HG02981 (cell line): ENCODE measurements around the gene ZPLD1.

Experiments used
- ATAC-seq: cut with Tn5 transposase; IDR thresholded peaks from one replicate; pipeline ENCODE4 v1.9.1; 2021; ENCODE audit warnings: mild to moderate bottlenecking, moderate library complexity; ENCODE audit not compliant: unreplicated experiment

The ZPLD1 gene

DNA sequence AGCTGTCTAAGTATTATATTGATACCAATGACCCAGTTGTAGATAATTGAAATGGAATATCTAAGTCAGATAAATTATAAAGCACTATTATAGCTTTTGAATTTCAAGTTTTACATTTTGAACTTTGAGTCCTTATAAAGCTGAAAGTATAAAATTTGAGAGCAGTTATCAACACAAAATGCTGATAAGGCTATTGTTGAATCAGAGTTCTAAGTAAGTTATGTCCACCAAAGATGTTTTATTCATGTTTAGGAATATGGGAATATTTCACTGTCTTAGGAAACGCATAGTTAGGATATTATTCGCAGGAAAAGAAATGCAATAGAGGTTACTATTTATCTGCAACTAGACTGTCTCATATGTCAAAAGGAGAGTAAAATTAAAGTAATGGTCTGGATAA lies 29.4 kb downstream of the ZPLD1 start:
- no peak for ATAC-seq

DNA sequence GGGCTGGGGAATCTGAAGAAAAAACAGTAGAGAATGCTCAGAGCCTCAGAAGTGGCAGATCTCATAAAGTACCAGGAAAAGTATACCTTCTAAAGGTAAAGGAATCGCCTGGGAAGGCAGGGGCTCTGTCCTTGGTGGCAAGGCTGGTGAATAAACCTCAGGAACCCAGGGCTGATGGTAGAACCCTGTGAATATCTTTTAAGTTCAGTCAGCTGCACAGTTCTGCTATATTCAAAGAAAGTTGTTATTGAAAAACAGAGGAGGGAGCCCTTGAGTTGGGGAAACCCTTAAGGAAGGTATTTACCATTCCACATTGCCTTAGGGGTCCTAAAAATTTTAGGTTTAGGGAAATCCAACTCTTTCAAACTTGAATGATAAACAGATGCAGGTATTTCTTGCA lies 31.2 kb downstream of the ZPLD1 start:
- no peak for ATAC-seq

DNA sequence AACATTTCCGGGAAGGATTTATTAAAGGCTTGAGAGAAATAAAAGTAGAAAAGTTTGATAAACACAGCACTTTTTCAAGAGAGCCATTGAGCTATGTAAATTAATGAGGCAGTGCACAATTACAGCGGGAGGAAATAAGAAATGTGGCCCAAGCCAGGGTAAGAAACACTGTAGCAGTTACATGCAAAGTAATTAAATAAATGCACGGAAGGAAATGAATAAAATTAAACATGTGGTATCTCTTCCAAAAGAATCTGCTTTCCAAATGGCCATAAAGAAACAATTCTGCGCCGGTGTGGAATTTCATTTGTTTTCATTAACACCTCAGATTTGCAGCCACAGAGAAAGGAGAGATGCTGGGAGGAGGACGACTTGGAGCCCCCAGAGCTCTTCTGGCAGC lies 35.3 kb downstream of the ZPLD1 start:
- ATAC-seq: no peak

DNA sequence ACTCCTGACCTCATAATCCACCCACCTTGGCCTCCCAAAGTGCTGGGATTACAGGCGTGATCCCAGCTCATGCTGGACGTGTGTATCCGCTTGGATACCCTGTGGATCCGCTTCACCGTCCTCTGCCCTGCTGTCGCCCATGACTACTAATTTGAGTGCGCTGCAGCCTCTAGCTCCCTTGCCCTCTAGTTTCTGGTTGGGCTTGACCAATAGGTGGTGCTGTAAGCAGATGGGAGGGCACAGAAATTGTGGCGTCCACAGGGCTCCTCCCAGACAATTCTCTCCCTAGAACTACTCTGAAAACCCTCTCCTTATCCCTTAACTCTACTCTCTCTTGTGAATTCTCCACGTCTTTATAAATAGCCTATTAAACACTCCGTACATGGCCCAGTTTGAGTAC lies 36.2 kb downstream of the ZPLD1 start:
- no peak for ATAC-seq

DNA sequence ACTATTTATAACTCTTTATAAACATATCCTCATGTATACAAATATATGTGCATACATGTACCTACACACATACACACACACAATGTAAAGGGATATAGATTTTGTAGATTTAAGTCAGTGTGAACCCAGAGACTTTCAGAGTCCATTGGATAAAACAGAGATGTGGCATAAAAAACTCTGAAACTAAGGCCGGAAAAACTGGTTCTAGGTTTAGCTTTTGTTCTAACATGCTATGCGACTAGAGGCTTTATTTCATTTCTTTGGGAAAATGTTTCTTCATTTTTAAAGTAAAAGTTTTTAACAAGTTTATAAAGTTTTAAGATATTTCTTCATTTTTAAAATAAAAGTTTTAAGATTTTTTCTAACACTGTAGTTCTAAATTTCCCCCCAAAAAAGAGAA lies 36.7 kb downstream of the ZPLD1 start:
- ATAC-seq: no peak

DNA sequence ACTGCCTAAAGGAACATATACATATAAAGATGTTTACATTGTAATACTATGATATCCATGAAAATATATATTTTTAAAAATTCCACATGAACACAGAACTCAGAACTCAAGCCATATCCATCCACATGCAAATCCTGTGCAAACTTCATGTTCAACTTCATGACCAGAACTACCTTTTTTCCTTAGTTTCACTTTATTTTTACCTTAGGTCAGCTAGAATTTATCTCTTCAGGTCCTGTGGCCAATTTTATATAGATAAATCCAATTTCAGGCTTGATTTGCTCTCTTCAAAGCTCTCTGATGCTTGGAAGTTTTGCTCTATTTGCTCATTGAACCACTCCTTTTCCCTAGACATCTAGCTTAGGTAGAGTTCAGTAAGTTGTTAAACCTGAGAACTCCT lies 38.8 kb downstream of the ZPLD1 start:
- ATAC-seq: no peak

DNA sequence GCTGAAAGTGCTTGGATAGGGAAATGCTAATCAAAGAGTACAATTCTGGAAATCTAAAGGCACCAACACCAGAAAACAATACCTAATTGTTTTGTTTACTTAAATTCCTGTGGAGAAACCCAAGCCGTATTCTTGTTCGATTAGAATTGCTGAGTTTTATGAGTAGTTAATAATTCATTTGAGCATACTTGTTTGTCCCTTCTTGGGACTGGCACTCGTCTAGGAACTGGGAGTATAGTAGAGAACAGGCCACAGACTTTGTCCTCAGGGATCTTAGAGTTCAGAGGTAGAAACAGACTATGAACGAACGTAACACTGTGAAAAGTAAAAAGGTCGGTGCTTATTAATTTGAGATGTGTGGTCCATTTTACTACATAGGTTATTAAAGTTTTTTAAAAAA lies 39.4 kb downstream of the ZPLD1 start:
- ATAC-seq: no peak

DNA sequence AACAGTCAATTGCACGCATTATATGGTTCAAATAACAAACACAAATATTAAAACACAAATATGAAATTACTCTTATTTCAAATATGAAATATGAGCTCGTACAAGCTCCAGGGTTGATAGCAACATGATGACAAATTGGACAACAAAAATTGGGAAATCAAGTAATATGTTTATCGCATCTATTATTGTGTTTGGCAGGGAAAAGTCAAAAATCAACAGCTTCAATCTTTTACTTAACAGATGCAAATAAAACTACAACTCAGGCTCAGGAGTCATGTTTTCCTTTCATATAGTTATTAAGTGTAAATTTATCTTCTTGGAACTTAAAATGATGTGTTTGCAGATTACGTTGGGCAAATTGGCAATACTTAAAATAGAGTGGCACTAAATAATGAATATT lies 41.4 kb downstream of the ZPLD1 start:
- ATAC-seq: no peak

DNA sequence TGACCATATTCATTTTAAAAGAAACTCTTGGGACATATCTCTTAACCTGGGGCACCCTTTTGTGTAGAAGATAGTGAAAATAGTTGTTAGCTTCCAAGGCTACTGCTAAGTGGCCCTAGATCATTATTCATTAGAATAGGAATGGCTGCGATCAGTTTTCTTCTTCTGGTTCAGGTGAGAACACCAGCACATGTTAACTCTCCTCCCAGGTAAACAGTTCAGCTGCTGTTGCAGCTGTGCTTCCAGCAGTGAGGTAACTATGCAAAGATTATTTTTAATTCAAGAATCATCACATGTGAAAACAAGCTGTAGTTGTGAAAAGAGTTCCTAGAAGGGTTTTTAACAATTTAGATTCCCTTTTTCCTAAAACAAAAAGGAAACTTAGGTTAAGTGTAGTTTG lies 43.3 kb downstream of the ZPLD1 start:
- ATAC-seq: no peak

DNA sequence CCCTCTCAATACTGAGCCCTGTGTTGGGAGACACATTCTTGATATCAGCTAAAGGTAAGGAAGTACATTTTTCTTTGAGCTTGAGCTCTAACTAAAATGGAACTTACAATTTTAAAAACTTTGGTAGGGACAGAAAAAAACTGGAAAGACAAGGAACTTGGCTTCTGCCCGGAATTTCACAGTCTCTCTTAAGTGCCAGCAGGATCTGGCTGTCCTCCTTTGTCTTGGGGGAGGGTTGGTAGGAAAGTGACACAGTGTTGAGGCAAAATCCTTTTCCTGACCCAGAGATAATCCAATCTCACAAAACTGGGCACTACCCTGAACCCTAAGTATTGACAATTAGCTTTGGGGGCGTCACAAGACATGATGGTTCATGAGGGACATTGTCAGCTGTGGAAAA lies 45.3 kb downstream of the ZPLD1 start:
- no peak for ATAC-seq

DNA sequence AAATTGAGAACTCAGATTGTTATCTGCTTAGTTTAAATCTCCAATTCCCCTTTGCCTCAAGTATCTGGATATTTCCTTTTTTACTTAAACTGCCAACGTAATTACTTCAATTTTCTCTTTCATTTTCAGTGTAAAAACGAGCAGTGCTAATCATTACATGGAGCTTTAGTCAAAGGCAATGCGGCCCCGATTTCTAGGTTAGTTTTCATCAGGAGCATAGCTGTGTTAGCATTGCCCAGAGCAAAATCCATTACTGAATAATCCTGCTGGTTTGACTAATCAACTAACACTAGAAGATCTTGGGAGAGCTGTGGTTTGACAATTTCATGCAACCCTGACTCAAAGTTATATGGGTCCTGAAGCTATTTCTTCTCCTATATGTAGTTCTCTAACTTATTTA lies 46.2 kb downstream of the ZPLD1 start:
- ATAC-seq: no peak

DNA sequence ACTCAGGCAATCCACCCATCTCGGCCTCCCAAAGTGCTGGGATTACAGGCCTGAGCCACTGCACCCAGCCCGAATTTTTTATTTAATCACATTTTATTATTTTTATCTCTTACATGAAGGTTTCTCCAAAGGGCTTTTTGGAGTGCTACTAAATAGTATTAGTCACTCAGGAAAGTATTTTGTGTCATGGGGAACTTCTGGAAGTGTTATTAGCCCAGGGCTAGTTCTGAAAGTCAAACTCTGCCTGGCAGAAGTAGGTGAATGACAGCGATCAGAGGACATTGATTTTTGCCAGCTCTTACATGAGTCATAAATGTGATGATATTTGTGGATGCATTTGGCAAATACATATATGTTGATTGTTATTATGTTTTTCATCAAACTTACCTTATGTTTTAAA lies 48.7 kb downstream of the ZPLD1 start:
- ATAC-seq: no peak

DNA sequence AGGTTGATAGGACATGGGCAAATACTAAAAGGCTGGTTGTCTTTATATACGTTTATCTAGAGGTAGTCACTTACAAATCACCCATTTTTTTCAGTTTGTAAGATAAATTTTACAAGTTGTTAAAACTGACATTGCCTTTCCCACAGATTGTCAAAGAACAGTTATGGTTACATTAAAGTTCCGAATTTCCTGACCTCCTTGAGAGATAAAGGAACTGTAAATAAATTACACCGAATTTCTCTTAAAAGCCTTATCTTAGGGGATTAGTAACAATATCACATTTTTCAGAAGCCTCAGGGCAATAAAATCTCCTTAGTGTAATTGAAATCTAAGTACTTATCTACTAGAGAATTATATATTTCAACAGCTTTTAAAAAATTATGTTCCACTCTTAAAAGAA lies 49.5 kb downstream of the ZPLD1 start:
- ATAC-seq: no peak

DNA sequence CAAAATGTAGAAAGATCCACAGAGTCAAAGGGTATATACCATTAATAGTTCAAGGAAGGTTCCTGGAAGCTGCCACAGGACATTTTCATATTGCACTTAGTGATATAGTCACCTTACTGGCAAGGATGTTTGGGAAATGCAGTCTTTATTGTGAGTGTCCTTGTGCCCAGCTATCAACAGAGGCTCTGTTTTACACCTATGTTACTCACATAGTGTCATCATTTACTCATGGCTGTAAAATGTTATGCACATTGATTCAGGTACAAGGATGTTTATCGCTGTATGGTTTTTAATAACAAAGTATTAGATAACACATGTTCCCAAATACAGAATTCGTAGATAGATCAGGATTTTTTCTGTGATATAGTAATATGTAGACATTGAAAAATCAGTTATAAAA lies 50.9 kb downstream of the ZPLD1 start:
- no peak for ATAC-seq

DNA sequence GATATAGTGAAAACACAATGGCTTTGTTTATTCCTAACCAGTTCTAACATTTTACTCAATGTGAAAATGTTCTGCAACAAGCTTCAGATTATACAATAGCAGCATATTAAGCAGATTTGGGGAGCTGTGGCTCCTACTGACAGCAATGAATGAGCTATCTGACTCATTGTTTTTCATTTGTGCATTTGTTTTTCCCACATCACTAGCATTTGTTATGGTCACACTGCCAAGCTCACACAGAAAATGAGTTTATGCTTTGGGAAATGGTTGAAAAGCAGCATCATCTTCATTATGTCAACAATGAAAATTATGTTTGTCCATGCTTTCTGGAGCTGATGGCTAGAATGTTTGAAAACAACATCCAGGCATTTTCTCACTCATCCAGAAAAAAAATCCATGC lies 53.5 kb downstream of the ZPLD1 start:
- ATAC-seq: no peak

DNA sequence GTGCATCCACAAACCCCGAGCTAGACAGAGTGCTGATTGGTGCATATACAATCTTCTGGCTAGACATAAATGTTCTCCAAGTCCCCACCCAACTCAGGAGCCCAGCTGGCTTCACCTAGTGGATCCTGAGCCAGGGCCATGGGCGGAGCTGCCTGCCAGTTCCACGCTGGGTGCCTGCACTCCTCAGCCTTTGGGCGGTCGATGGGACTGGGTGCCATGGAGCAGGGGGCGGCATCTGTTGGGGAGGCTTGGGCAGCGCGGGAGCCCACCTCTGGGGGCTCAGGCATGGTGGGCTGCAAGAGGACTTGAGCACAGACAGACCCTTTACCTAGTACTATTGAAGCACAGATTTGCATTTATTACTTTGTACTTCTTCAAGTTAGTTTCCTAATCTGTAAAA lies 57.5 kb downstream of the ZPLD1 start:
- ATAC-seq: no peak

DNA sequence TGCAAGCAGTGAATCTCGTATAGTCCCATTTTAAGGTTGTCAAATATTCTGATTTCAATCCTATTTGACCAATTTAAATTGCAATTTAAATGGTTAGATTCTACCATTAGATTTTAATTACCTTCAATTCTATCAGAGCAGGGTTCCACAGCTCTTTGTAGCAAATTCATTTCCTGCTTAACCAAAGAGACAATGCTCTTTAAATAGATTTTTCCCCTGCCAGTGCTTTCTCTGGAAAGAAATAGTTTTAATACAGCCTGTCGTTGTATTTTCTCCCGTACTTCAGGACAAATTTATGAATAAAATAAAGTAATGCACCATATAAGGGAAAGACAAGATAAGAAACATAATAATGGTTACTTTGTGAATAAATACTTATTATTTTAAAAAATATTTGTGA lies 62.8 kb downstream of the ZPLD1 start:
- no peak for ATAC-seq

DNA sequence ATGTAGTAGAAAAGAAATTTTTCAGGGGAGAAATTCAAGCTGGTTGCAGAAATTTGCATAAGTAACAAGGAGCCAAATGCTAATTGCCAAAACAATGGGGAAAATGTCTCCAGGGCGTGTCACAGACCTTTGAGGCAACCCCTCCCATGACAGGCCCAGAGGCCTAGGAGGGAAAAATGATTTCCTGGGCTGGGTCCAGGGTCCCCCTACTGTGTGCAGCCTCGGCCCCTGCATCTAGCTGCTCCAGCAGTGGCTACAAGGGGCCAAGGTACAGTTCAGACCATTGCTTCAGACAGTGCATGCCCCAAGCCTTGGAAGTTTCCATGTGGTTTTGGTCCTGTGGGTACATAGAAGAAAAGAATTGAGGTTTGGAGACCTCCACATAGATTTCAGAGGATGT lies 70.7 kb downstream of the ZPLD1 start:
- ATAC-seq: no peak

DNA sequence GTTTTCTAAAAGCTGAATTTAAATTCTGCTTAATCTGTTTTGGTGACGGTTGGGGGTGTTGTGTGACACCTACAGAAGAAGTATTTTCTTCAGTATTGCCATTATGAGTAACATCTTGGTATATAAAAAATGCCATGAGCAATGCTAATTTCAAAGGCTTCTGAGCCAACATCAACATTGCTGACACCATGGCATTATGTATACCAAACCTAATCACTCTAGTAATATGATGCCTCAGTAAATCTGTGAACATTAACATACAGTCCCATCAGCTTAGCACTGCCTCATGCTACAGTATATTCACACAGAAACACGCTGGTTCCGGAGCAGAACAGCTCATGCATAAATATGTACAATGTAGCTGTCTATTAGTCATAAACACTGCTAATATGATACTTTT lies 75.8 kb downstream of the ZPLD1 start:
- ATAC-seq: no peak

DNA sequence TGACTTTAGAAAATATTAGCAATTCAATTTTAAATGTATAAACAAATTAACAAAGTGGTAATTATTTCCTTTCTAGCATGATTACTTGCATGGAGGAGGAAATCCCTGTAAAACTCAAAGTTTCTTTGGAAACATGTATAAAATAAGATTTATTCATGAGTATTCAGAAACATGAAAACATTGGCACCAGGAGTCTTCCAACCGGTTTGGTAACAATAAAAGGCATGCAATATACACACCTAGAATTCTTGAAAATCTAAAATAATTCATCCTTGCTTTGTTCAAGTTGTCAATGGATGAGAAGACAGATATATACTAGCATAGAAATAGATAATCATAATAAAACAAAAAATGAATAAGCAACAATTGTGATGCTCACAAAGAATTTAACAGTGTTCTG lies 76.4 kb downstream of the ZPLD1 start:
- no peak for ATAC-seq

DNA sequence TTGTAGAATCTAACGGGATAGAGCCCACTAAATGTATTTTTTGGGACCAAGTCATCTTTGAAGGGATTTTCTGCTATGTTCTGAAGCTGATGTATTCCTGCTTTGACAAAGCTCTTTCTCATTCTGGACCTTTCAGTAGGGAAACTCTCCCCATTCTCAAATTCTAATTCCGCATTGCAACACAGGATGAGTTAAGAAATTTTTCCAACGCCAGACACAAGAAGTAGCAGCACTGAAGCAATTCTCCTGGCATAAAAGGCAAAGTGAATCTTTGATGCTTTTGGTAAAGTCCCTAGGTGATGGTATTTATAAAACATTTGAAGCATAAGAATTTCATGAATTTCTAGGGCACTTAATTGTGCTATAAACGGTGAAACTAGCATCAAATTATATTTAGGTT lies 76.8 kb downstream of the ZPLD1 start:
- ATAC-seq: no peak

DNA sequence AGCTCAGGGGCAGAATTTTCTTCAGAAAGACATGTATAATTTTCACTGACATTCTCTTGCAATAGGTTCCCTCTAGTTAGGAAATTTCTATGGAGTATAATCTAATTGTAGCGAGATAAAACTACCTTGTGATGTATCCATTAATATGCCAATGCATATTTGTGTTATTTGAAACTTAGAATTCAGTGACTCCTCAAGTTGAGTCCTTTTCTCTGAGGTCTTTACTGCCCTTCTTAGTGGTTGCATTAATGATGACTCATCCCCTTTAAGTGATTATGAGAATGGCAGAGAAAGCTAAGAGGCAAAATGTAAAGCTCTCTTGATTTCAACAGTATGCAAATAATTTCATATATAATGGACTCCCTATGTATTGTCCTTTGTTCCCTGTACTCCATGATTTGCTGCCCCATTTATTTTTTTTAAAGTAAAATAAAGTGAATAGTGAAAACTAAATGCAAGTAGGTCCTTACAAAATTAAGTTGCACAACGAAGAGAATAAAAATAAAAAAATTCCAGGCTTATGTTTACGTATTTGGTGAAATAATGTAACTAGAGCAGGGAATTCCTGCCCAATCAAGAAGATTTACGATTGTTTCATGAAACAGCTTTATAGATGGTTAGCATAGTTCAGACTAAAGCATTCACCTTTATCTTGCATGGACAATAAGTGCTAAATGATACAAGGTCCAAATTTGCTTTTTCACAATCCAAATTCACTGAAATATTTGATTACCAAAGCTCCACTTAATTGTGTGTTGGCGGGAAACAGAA lies 78.1 kb downstream of the ZPLD1 start:
- ATAC-seq: no peak

DNA sequence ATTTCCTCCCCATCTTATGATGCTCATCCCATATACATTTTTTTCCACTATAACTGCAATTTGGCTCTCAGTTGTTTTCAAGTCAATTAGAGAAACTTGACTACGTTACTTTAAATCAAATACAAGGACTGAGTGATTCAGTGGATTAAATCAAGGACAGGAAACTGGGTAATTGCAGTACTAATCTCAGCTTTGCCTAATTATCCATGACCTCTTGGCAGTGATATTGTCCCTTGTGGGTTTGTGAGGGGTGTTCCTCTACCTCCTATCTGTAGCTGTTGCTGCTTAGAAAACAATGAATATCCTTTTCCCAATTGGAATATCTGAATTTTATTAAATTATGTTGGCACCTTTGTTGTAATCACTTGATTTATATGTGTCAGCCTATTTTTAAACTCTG lies 79.4 kb downstream of the ZPLD1 start:
- ATAC-seq: no peak
